HG02970 (cell line): Measurements from ENCODE around the gene POU2AF3.

Source experiments
- ATAC-seq: cut with Tn5 transposase; IDR thresholded peaks from one replicate; pipeline ENCODE4 v1.9.1; 2021; ENCODE audit warnings: mild to moderate bottlenecking, moderate library complexity, moderate number of reproducible peaks; ENCODE audit not compliant: unreplicated experiment, low FRiP score

POU2AF3 gene

GRCh38 chr11:111349191-111349695 lies 50.9 kb downstream of the POU2AF3 start:
- no peak for ATAC-seq

GRCh38 chr11:111350811-111351210 lies 52.5 kb downstream of the POU2AF3 start:
- no peak for ATAC-seq

- no peak for ATAC-seq
Measured at GRCh38 chr11:111351374-111352055, 53.2 kb downstream of the POU2AF3 start.

GRCh38 chr11:111352231-111352746 lies 53.9 kb downstream of the POU2AF3 start:
- no peak for ATAC-seq

- ATAC-seq, result no peak
Measured at GRCh38 chr11:111352935-111353710, 54.8 kb downstream of the POU2AF3 start.

GRCh38 chr11:111353776-111354600 lies 55.6 kb downstream of the POU2AF3 start:
- no peak for ATAC-seq

GRCh38 chr11:111354601-111354891 lies 56.2 kb downstream of the POU2AF3 start:
- no peak for ATAC-seq

GRCh38 chr11:111355101-111355500 lies 56.8 kb downstream of the POU2AF3 start:
- no peak for ATAC-seq

GRCh38 chr11:111355956-111356659 lies 57.8 kb downstream of the POU2AF3 start:
- no peak for ATAC-seq

GRCh38 chr11:111356660-111357048 lies 58.3 kb downstream of the POU2AF3 start:
- ATAC-seq, result no peak

GRCh38 chr11:111357150-111358037 lies 59.0 kb downstream of the POU2AF3 start:
- ATAC-seq, result no peak
